GM03348 (cell line): ENCODE data around the gene ORC6.

Experiments used
- DNase-seq: peaks from one replicate; pipeline ENCODE4 v3.0.0; 2012; ENCODE audit warnings: low spot score

ORC6 gene

DNA sequence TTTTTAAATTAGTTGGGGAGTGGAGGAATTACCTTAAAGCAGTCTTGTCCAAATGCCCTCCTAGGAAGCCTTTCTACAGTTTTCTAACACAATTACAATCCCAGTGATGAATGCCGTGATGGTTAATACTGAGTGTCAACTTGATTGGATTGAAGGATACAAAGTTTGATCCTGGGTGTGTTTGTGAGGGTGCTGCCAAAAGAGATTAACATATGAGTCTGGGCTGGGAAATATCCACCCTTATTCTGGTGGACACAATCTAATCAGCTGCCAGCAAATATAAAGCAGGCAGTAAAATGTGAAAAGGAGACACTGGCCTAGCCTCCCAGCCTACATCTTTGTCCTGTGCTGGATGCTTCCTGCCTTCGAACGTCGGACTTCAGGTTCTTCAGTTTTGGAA lies 12.2 kb downstream of the ORC6 start:
- no peak for DNase-seq

DNA sequence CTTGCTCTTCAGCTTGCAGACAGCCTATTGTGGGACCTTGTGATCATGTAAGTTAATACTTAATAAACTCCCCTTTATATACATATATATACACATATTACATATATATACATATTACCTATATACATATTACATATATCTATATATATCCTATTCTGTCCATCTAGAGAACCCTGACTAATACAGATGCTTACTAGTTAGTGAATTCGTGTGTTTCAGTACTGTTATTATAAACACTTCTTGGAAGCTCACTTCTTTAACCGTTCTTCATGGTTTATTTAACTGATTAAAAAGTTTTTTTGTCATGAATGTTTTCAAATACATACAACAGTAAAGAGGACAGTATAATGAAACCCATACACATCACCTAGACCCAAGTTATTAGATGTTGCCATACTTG lies 12.6 kb downstream of the ORC6 start:
- DNase-seq, result no peak

DNA sequence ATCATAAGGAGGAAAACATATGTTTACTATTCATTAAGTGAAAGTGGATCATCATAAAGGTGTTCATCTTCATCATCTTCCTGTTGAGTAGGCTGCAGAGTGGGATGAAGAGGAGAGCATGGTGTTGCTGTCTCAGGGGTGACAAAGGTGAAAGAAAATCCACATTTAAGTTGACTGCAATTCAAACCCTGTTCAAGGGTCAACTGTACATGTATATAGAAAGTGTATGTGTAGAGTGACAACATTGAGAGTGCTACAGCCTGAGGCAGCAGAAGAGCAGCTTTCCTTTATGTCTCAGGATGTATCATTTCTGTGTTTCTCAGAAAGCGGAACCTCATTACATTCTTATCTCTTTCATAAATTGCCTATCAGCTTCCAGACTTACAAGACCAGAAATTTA lies 17.2 kb downstream of the ORC6 start:
- DNase-seq, result no peak

DNA sequence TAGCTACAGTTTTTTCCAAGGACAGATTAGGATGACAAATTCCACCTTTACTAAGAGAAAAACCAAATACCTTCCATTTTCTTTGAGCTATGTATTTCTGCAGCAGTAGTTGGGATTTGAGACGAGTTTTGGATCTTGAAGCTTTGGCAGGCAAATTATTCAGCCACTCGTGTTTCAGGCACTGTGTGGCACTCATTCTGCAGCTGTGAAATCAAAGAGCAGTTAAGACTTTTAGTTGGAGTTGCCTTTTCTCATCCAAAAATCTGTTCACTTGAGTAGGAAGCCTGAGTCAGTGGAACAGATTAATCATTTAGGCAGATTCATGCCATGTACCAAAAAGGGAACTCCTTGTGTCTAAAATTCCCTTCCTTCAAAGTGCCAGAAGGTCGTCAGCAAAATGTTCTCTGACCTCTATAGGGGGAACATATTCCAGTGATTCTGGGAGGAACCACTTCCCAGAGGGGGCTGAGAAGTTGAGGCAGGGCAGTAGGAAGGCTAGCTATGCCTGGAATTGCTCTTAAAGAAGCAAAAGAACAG lies 20.1 kb downstream of the ORC6 start:
- DNase-seq, result no peak

DNA sequence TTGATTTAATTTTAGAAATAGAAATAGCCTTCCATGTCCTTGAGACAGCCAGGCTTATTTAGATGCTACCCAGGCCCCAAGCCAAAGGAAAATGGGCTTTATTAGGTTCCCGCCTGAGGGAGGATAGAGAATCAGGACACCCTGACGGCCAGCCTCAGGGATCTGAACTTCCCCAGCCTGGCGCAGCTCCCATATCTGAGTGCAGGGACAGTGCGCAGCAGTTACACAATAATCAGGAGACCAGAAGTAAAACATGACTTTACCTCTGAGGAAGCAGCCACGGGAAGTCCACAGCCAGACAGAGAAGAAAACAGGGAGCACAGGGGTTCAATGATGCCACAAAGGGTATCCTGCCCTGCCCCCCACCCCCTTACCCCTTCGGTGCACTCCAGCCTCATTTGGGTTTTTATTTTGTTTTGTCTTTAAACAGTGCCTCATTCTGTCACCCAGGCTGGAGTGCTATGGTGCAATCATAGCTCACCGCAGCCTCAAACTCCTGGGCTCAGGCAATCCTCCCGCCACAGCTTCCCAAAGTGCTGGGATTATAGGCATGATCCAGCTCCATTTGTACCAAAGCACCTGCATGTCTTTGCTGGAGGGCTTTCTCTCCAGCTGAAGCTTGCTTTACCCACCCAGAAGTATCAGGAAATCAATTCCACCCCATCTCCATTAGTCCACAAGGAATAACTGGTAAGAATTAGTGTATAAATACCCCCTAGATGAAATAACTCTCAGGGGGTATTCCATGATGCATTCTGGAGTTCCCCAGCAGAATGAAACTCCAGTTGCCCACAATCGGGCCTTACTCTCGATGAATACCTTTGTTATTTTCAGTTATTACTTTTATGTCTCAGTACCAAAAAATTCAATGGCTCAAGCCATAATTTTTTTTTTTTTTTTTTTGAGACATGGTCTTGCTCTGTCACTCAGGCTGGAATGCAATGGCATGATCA lies 21.9 kb downstream of the ORC6 start:
- DNase-seq, result no peak

DNA sequence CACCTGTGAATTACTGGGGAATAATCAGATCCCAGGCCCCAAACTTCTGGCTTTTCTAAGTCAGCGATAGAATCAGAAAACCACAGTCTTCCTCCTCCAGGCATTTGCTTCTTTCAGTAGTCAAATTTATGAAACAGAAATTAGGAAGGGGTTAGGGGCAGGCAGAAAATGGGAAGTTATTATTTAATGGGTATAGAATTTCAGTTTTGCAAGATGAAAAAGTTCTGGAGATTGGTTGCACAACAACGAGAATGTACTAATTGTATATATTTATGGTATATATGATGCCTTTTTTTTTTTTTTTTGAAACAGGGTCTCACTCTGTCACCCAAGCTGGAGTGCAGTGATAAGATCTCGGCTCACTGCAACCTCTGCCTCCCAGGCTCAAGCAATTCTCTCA lies 23.5 kb downstream of the ORC6 start:
- DNase-seq, result no peak

DNA sequence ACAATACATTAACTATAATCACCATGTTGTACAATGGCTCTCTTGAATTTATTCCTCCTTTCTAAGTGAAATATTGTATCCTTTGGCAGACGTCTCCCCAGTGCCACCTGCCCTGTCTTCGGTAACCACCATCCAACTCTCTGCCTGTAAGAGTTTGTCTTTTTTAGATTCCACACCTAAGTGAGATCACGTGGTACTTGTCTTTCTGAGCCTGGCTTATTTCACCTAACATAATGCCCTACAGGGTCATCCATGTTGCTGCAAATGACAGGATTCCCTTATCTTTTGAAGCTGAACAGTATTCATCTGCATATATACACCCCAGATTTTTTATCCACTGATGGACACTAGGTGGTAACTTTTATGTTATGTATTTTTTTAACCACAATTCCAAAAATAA lies 24.2 kb downstream of the ORC6 start:
- DNase-seq, result no peak

DNA sequence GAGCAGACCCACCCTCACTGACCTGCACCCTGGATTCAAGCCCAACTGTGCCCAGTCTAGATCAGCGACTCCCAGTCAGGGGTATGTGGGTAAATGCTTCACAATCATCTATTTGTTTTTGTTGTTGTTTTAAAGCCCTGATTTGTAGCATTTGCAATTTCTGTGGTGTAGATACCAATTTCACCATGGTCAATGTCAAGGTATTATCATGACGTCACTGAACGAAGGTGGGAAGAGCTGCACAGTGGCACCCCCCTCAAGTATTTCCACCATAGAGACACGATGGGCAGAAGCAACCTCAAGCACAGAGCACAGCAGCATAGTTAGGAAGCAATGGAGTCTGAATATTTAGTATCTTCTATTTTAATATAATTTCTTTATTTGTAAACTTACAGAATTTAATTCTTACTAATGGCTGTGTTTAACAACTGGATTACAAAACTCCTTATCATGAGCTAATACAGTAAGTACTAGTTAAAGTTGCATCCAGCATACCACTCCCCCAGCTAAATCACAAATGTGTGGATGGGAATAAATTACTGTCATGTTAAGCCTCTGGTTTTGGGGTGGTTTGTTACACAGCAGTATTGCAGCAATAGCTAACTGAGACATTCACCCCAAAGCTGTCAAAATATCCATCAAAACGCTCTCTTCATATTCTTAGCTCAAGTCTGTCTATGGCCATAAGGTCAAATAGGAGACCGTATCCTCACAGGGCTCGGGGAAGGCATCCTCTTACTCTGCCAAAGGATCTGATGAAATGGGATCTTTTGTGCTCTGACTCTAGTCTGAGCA lies 25.5 kb downstream of the ORC6 start:
- no peak for DNase-seq

DNA sequence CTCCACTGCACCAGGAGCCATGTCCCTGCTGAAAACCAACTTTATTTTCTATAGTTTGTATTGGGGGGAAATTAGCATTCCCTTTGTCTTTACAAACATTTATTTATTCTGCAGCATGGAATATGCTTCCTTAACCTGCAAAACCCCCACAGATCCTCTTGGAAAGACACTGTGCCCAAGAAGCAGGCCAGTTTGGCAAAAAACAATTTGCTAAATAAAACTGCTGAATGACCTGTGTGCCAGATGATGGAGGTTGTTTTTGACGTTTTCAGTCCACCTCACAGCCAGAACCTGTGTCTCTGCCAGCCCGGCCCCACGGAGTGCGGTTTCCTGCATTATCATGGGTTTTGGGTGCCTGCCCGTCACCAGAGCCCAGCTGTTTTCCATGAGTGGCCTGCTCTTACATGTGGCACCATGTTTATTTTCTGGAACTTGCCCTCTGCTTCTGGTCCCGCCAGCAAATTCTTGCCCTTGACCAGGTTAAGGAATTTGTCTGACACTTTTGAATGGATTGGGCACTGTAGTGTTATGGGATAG lies 26.4 kb downstream of the ORC6 start:
- DNase-seq, result no peak

DNA sequence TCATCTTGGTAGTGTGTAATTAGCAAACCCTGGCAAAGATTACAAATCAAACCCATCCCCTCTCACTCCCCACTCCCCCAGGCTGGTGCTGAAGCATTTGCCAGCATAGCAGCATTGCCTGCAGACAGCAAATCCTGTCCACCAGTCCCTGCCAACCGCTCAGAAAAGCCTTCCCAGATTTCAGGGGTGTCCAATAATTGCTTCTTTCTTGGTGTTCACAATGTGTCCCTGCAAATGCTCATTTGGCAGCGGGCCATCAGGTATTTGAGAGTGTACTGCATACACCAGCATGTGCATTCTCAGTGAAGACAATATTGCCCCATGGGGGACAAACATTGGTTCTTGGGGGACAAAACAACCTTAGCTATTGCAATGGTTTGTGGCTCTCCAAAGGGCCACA lies 28.2 kb downstream of the ORC6 start:
- DNase-seq, result no peak

DNA sequence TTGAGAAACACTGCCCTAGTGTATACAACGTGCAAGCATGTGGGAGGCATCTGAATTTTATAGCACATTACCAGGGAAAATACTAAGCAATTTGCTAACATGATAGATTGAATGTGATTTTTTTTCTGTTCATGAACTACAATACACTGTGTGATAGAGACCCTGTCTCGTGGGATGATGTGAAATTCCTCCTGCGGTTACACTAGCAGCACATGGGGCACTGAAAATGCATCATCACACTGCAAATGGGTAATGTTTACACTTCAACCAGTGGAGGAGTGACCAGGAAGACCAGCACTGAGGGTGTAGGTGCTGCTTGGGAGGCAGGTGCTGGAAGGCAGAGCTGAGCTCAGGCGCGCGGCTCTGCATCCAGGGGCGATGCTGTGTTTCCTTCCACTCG lies 28.8 kb downstream of the ORC6 start:
- DNase-seq, result no peak

DNA sequence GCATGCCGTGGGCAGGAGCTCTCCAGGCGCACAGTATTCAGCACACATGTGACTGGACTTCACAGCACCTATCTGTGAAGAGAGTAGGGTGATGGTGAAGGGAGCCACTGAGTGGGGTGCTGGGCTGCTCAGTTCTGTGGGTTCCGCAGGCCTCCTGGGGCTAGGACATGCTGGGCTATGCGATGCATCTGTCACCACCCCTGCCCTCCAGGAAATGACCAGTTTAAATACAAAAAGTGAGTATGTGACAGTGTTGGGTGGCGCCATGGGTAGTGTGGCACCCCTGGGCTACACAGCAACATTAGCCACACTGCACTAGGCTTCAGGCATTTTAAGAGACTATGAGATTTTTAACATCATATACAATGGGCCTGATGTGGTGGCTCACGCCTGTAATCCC lies 30.1 kb downstream of the ORC6 start:
- no peak for DNase-seq

DNA sequence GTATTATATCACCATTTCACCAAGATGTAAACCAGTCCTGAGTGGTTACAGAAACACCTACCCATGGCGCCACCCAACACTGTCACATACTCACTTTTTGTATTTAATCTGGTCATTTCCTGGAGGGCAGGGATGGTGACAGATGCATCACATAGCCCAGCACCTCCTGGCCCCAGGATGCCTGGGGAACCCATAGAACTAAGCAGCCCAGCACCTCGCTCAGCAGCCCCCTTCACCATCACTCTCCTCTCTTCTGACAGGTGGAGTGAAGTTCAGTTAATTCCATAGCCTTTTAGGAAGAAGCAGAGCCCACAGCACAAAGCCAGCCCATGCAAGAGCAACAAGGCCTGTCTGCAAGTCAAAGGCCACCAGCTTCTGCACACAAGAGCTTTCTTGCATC lies 31.2 kb downstream of the ORC6 start:
- no peak for DNase-seq

DNA sequence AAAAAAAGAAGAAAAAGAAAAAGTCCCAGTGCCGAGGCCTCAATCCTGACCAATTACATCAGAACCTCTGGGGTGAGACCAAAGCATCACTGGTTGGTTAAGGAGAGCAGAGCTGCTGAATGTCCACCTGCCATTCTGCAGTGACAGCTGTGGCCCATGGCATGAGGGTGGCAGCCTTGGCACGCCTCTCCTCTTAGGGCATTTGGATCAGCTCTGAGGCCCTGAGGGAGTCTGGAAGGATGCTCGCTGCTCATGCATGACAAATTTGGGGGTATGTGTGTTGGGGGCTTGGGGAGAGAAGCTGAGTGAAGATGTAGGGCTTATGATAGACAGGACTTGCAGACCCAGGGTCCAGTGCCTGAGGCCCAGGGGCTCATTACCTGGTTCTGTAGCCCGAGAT lies 32.4 kb downstream of the ORC6 start:
- no peak for DNase-seq

DNA sequence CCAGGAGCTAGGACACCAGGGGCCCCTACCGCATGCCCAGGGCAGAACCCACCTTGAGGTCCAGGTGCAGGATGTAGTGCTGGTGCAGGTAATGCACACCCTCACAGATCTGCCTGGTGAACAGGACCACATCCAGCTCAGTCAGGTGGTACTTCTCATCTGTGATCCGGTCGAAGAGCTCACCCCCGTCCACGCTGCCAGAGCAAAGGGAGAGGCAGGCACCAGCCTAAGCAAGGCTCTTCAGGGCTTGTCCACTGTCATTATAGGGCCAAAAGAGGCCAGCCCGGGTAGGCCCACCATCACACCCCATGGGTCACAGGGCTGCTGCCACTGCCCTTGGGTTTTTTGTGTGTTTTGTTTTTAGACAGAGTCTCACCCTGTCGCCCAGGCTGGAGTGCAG lies 37.7 kb downstream of the ORC6 start:
- DNase-seq, result no peak

DNA sequence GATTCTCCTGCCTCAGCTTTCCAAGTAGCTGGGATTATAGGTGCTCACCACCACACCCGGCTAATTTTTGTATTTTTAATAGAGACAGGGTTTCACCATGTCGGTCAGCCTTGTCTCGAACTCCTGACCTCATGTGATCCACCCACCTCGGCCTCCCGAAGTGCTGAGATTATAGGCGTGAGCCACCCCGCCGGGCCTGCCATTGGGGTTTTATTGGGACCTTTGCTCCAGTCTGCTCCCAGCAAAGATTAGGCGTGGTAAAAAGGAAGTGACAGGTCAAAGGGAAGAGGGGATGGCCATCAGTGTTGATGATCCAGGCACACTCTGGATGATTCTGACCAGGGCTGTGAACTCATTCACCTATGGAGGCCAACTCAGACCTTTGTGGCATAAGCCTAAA lies 38.2 kb downstream of the ORC6 start:
- no peak for DNase-seq

DNA sequence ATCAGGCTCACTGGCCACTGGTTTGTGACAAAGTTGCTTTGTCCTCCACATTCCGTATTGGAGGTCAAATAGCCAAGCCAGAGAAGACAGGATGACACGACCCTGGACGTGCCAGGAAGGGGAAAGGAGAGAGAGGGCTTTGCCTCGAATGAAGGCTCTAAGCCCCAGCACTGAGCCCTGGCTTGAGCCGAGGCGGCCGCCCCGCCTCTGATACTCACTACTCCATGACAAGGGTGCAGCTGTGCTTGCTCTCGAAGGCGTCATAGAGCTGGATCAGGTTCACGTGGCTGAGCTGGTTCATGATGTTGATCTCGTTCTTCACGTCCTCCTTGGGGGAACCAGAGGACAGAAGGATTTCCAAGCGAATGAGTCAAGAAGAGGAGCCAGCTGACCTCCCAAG lies 39.3 kb downstream of the ORC6 start:
- no peak for DNase-seq

DNA sequence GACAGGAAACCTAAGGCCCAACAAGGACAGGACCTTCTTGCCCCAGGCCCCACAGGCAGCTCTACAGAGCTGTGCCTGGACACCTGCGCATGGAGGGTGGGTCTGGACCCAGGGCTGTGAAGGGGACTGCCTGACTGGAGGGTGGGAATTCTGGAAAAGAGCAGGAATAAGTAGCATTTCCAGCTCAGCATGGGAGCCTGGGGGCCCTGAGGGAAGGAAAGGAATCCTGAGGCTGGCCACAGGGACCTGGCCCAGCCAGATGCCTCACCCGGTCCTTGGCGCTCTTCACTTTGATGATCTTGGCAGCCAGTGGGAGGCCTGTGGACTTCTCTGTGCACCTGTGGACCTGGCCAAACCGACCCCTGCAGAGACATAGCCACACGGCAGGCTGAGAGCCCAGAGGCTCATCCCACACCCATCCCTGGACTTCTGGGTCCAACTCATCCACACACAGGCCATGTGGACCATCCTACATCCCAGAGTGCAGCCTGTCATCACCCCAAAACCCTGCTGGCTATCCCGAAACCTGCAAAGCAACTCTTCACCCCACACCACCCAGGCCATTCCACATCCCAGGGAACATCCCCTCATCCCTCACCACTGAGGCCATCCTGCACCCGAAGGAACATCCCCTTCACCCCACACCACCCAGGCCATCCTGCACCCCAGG lies 40.0 kb downstream of the ORC6 start:
- DNase-seq, result no peak

DNA sequence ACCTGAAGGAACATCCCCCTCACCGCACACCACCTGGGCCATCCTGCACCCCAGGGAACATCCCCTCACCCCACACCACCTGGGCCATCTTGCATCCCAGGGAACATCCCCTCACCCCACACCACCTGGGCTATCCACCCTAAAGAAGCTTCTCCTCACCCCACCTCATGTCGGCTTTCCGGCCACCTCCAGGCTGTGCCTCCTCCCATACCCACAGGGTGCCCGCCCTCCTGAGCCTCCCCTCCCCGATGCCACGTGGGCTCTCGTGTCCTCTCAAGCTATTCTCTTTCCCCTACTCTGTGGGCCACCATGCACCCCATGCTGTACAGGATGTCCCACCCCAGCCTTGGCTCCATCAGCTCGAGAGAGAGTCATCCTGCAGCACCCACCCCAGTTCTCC lies 40.7 kb downstream of the ORC6 start:
- DNase-seq, result no peak

DNA sequence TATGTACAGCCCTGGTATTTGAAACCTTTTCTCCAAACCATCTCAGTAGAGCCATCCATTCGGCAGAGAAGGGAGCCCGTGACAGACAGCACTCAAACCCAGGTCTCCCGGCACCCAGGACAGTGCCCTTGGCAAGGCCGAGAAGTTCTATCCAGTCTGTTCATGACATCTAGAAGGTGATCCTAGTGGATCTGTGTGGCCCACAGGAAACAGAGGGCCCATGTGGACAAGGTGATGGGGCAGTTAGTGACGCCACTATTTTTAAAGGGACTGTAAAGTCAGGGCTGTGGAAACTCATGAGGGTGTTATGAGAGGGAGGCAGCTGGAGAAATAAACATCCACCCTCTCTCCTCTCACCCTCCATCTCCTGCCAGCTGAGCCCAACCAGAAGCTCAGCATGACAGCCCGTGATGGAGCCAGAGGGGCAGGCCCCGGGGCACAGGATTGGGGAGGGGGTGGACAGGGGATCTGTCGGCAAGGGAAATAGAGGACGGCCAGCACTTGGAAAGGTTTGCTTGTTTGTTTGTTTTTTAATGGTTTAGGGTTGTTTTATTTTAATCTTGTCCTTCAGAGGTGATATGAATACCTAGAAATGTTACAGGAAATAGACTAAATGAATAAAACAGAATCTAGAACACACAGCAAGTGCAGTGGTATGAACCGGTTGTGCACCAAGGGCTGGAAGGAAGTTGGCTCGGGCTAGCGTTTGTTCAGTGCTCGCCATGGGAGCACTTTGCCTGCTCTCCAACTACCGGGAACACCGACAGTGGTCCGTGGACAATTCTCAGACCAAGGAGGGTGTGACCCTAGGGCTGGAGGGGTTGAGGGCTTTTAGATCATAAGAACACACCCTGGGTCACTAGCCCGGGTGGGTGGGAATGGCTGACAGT lies 41.6 kb downstream of the ORC6 start:
- no peak for DNase-seq
